ENCODE results near the gene MMP23B.
"Not testable (repeated sequence)": the region's sequence is repeated elsewhere in the genome, so short reads cannot be mapped to it uniquely, and the experiment has no call there.

Gene MMP23B

DNA sequence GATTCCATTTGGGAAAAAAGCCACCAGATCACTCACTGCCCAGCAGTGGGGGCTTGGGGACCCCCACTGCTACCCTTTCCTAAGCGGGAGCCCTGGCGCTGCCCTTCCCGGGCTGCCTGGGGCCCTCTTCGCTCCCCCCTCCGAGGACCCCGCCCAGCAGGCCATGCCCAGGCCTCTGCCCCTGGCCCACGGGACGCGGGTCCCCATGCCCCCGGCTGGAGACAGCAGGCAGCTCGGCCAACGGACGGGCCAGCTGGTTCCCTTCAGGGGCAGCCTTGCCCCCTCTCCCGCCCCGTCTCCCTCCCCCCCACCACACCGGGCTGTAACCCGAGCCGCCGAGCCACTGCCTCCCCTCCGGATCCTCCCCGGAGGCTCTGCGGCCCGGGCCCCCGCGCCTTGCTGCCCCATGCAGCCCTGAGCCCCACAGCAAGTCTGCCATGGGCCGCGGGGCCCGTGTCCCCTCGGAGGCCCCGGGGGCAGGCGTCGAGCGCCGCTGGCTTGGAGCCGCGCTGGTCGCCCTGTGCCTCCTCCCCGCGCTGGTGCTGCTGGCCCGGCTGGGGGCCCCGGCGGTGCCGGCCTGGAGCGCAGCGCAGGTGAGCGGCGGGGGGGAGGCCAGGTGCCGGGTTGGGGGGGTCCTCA lies at the start of gene MMP23B:
TSS of gene MMP23B (plus strand) at position 392 of the 639 bp plus-strand sequence. CDS start at position 438, 46 bp downstream.
- Histone ChIP-seq H3K9ac (ENCODE audit: insufficient read length, low read depth) (peak within 1 kb of the TSS; percentile 64), H3K27me3 (ENCODE audit: insufficient read depth, insufficient read length) (no peaks in the 10 kb centered on the region), H3K4me1 (ENCODE audit: insufficient read depth, insufficient read length) (no peaks in the 10 kb centered on the region), H3K9me3 (ENCODE audit: insufficient read depth, low read length) (no peaks in the 10 kb centered on the region), H3K36me3 (ENCODE audit: insufficient read depth, insufficient read length, low read length) (peaks cover 21% of the 10 kb centered on the region), H3K4me3 (ENCODE audit: insufficient read length, low read depth) (peak within 1 kb of the TSS; percentile 47)
- no peak for TF ChIP-seq YY1 (IDR thresholded peaks at IDR 0.05; ENCODE audit: insufficient read depth, insufficient read length)
- no peak for TF ChIP-seq ZNF274 (IDR thresholded peaks at IDR 0.05; ENCODE audit: low read depth, low read length)
- TF ChIP-seq SUZ12 (IDR thresholded peaks at IDR 0.05; ENCODE audit: extremely low read depth, insufficient read depth, insufficient read length) = no peak
- no peak for DNase-seq (ENCODE audit: low read depth, low spot score)

DNA sequence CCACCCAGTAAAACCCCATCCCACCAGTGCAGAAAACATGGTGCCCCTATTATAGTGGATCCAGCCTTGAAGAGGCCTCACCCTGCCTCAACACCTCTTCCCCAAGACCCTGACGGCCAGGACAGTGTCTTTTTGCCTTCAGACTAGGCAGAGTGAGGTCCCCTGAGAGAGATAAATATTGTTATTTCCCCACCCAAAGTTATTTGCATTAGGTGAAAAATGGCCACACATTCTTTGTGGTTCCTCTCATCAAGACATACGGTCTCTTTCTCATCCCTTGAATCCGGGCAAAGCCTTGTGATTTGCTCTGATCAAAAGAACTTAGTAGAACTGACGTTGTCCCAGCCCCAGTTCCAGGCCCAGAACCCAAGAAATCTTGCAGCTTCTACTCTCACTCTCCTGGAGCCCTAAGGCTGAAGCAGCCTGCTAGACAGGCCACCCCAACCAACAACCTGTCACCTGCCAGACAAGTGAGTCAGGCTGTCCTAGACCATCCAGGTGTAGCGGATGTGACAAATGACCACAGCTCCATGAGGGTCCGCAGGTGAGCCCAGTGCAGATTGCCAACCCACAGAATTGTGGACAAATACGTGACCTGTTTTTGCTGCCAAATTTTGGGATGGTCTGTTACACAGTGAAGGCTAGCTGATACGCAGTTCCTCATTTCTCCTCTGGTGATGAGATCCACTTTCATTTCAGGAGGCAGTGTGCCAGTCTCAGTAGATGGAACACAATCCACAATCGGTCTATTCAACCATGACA lies 49.2 kb upstream of the MMP23B start:
- no peaks in the 10 kb centered on the region for H3K36me3 ChIP-seq (ENCODE audit: insufficient read depth, insufficient read length, low read length)
- no peak for TF ChIP-seq SUZ12 (IDR thresholded peaks at IDR 0.05; ENCODE audit: extremely low read depth, insufficient read depth, insufficient read length)
- no peak for TF ChIP-seq YY1 (IDR thresholded peaks at IDR 0.05; ENCODE audit: insufficient read depth, insufficient read length)
- TF ChIP-seq ZNF274 (IDR thresholded peaks at IDR 0.05; ENCODE audit: low read depth, low read length) = no peak

DNA sequence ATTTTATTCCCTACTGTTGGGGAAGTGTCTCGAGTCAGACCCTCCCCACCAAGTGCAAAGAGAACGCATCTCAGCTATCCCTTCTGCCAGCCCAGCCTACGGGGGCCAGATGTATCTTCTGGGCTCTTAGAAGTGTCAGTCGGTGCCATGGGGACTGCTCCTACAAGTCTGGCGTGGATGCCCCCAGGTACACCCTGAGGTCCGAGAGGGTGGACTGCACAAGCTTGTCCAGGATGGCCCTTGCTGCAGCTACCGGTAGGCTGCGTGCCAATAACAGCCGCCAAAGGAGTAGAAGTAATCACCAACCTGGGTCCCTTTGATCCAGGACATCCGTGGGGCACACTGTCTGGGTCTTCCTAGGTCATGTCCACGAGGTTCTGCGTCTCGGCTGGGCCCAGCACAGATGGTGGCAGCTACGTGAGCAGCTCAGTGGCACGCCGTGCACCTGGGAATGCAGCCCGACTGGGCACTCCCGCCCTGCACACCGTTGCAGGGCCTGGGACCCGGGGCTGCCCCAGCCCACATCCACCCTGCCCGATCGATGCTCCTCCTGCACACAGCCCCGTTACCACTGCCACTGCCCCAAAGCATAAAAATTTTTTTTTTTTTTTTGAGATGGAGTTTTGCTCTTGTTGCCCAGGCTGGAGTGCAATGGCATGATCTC lies 48.5 kb upstream of the MMP23B start:
- Histone ChIP-seq H3K4me3 (ENCODE audit: insufficient read length, low read depth) (no peak overlapping the region), H3K27me3 (ENCODE audit: insufficient read depth, insufficient read length) (no peaks in the 10 kb centered on the region), H3K4me1 (ENCODE audit: insufficient read depth, insufficient read length) (no peaks in the 10 kb centered on the region), H3K9me3 (ENCODE audit: insufficient read depth, low read length) (no peaks in the 10 kb centered on the region), H3K36me3 (ENCODE audit: insufficient read depth, insufficient read length, low read length) (no peaks in the 10 kb centered on the region), H3K9ac (ENCODE audit: insufficient read length, low read depth) (no peak overlapping the region)
- TF ChIP-seq SUZ12 (IDR thresholded peaks at IDR 0.05; ENCODE audit: extremely low read depth, insufficient read depth, insufficient read length) (no peak), YY1 (IDR thresholded peaks at IDR 0.05; ENCODE audit: insufficient read depth, insufficient read length) (no peak), ZNF274 (IDR thresholded peaks at IDR 0.05; ENCODE audit: low read depth, low read length) (no peak)
- DNase-seq (ENCODE audit: low read depth, low spot score) = no peak

More for the DNA sequence above, 49.2 kb upstream of the MMP23B start:
- no peaks in the 10 kb centered on the region for H3K9me3 ChIP-seq (ENCODE audit: insufficient read depth, low read length)
- H3K27me3 ChIP-seq (ENCODE audit: insufficient read depth, insufficient read length) = no peaks in the 10 kb centered on the region
- H3K4me1 ChIP-seq (ENCODE audit: insufficient read depth, insufficient read length) = no peaks in the 10 kb centered on the region
- no peak overlapping the region for H3K4me3 ChIP-seq (ENCODE audit: insufficient read length, low read depth)
- no peak overlapping the region for H3K9ac ChIP-seq (ENCODE audit: insufficient read length, low read depth)
- DNase-seq (ENCODE audit: low read depth, low spot score) = no peak

DNA sequence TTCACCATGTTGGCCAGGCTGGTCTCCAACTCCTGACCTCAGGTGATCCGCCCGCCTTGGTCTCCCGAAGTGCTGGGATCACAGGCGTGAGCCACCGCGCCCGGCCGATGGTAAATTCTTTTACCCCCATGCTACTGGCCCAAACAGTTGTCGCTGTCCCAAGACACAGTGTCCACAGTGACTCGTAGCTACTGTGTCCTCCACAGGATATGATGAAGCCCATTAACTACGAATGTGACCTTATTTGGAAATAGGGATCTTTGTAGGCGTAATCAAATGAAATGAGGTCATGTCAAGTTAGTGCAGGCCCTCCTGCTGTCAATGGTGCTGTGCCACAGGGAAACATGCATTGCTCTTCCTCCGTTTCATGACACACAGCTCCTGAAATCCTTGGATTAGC lies 40.5 kb upstream of the MMP23B start:
- no peak overlapping the region for H3K9ac ChIP-seq (ENCODE audit: insufficient read length, low read depth)
- TF ChIP-seq SUZ12 (IDR thresholded peaks at IDR 0.05; ENCODE audit: extremely low read depth, insufficient read depth, insufficient read length) (no peak), ZNF274 (IDR thresholded peaks at IDR 0.05; ENCODE audit: low read depth, low read length) (no peak), YY1 (IDR thresholded peaks at IDR 0.05; ENCODE audit: insufficient read depth, insufficient read length) (no peak)
- H3K27me3 ChIP-seq (ENCODE audit: insufficient read depth, insufficient read length) = peaks cover 7% of the 10 kb centered on the region
- H3K4me1 ChIP-seq (ENCODE audit: insufficient read depth, insufficient read length) = peaks cover 7% of the 10 kb centered on the region
- no peaks in the 10 kb centered on the region for H3K36me3 ChIP-seq (ENCODE audit: insufficient read depth, insufficient read length, low read length)
- H3K4me3 ChIP-seq (ENCODE audit: insufficient read length, low read depth) = no peak overlapping the region
- no peaks in the 10 kb centered on the region for H3K9me3 ChIP-seq (ENCODE audit: insufficient read depth, low read length)
- no peak for DNase-seq (ENCODE audit: low read depth, low spot score)

DNA sequence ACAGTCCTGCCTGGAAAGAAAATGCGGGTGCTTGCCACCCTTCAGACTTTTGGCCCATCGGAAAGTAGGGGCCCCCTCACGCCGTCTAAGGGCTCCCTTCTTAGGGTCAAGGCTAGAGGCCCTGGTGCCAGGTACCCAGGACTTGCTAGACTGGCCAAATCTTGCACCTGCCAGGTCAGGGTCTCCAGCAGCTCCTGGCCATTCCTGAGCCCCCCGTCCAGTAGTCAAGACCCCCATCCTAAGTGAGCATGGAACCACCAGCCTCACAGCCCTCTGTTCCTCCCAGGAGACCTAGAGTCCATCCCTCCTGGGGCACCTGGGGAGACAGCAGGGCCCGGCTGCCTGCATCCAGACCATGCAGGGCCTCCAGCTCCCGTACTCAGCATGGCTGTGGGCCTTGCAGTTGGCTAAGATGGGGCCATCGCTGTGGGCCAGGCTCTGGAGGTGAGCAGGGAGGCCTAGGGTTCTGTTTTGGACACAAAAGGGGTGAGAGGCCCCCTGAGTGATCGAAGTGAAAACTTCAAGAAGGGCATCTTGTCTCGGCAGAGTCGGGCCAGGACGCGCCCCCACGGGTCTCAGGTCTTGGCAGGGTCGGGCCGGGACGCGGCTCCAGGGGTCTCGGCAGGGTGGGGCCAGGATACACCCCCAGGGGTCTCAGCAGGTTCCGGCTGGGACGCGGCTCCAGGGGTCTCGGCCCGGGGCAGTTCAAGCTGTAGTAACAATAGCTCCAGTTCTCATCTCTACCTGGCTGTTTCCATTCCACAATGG lies 38.0 kb upstream of the MMP23B start:
- H3K9ac ChIP-seq (ENCODE audit: insufficient read length, low read depth) = peak overlapping the region; percentile 5
- H3K4me3 ChIP-seq (ENCODE audit: insufficient read length, low read depth) = no peak overlapping the region
- no peaks in the 10 kb centered on the region for H3K9me3 ChIP-seq (ENCODE audit: insufficient read depth, low read length)
- no peaks in the 10 kb centered on the region for H3K36me3 ChIP-seq (ENCODE audit: insufficient read depth, insufficient read length, low read length)
- TF ChIP-seq ZNF274 (IDR thresholded peaks at IDR 0.05; ENCODE audit: low read depth, low read length) (no peak), SUZ12 (IDR thresholded peaks at IDR 0.05; ENCODE audit: extremely low read depth, insufficient read depth, insufficient read length) (no peak), YY1 (IDR thresholded peaks at IDR 0.05; ENCODE audit: insufficient read depth, insufficient read length) (no peak)
- DNase-seq (ENCODE audit: low read depth, low spot score) = no peak
- H3K4me1 ChIP-seq (ENCODE audit: insufficient read depth, insufficient read length) = peaks cover 22% of the 10 kb centered on the region
- H3K27me3 ChIP-seq (ENCODE audit: insufficient read depth, insufficient read length) = peaks cover 7% of the 10 kb centered on the region

DNA sequence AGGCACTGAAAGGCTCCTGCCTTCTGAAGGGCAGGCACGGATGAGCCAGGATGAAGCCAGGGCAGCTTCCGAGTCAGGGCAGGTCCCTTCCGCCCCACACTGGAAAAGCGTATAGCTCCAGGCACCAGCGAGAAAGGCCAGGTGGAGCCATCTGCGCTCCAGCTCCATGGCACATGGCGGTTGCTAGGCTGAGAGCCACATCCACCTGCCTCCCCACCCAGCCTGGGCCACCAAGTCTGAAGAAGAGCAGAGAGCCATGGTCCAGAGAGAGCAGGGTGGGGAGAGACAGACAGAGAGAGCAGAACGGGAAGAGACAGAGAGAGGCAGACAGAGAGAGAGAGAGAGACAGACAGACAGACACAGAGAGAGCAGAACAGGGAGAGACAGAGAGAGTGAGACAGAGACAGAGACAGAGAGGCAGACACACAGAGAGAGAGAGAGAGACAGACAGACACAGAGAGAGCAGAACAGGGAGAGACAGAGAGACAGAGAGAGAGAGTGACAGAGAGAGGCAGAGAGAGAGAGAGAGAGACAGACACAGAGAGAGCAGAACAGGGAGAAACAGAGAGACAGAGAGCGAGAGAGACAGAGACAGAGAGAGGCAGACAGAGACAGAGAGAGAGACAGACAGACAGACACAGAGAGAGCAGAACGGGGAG lies 37.2 kb upstream of the MMP23B start:
- TF ChIP-seq SUZ12 (IDR thresholded peaks at IDR 0.05; ENCODE audit: extremely low read depth, insufficient read depth, insufficient read length) (no peak), YY1 (IDR thresholded peaks at IDR 0.05; ENCODE audit: insufficient read depth, insufficient read length) (no peak), ZNF274 (IDR thresholded peaks at IDR 0.05; ENCODE audit: low read depth, low read length) (no peak)
- H3K36me3 ChIP-seq (ENCODE audit: insufficient read depth, insufficient read length, low read length) = no peaks in the 10 kb centered on the region
- no peak overlapping the region for H3K4me3 ChIP-seq (ENCODE audit: insufficient read length, low read depth)
- peaks cover 7% of the 10 kb centered on the region for H3K27me3 ChIP-seq (ENCODE audit: insufficient read depth, insufficient read length)
- peaks cover 25% of the 10 kb centered on the region for H3K4me1 ChIP-seq (ENCODE audit: insufficient read depth, insufficient read length)
- no peak for DNase-seq (ENCODE audit: low read depth, low spot score)
- no peak overlapping the region for H3K9ac ChIP-seq (ENCODE audit: insufficient read length, low read depth)
- H3K9me3 ChIP-seq (ENCODE audit: insufficient read depth, low read length) = no peaks in the 10 kb centered on the region

DNA sequence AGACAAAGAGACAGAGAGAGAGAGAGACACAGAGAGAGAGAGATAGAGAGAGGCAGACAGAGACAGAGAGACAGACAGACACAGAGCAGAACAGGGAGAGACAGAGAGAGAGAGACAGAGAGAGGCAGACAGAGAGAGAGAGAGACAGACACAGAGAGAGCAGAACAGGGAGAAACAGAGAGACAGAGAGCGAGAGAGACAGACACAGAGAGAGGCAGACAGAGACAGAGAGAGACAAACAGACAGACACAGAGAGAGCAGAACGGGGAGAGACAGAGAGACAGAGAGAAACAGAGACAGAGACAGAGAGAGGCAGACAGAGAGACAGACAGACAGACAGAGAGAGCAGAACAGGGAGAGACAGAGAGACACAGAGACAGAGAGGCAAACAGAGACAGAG lies 36.6 kb upstream of the MMP23B start:
- not testable (repeated sequence) for H3K4me3 ChIP-seq (ENCODE audit: insufficient read length, low read depth); DNase-seq (ENCODE audit: low read depth, low spot score); H3K27me3 ChIP-seq (ENCODE audit: insufficient read depth, insufficient read length); H3K9ac ChIP-seq (ENCODE audit: insufficient read length, low read depth); H3K36me3 ChIP-seq (ENCODE audit: insufficient read depth, insufficient read length, low read length); H3K9me3 ChIP-seq (ENCODE audit: insufficient read depth, low read length)
- H3K4me1 ChIP-seq (ENCODE audit: insufficient read depth, insufficient read length) = peaks cover 25% of the 10 kb centered on the region
